GM21723 (cell line): ENCODE measurements around the gene FEN1.
A peak's percentile ranks its signal among the peaks of the same experiment; 100 is the strongest.

Source experiments
- ATAC-seq: cut with Tn5 transposase; IDR thresholded peaks from one replicate; pipeline ENCODE4 v1.9.1; 2021; ENCODE audit warnings: mild to moderate bottlenecking, moderate library complexity; ENCODE audit not compliant: unreplicated experiment

FEN1 gene

GRCh38 chr11:61756452-61757212, 36.1 kb upstream of the FEN1 start:
- ATAC-seq: peak; percentile 50

DNA sequence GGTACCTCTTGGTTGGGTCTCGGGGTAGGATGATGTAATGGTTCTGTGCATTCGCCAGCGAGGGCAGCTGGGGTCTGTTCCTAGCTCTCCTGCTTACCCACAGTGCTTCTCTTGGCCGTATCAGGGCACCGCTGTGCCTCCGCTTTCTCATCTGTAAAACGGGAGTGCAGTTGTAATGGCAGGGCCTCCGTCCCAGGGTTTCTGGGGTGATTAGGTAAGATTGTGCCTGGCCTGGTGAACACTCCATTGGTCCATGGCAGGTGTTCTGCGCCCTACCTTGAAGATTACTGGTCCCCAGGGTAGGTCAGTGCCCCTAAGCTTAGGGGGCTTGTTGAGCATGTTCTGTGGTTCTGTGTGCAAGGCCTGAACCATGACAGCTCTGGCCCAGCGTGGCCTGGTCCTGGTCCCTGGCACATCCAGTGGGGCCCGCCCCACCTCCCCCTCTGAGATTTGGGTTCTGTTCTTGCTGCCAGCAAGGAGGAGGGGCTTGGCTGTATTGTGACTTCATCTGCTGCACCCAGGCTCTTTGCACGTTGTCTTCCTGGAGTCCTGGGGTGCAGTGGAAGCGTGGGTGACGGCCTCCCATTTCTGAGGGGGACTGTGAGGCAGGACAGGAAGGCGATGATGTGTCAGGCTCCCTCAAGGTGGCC, 35.4 kb upstream of the FEN1 start:
- ATAC-seq: no peak

DNA sequence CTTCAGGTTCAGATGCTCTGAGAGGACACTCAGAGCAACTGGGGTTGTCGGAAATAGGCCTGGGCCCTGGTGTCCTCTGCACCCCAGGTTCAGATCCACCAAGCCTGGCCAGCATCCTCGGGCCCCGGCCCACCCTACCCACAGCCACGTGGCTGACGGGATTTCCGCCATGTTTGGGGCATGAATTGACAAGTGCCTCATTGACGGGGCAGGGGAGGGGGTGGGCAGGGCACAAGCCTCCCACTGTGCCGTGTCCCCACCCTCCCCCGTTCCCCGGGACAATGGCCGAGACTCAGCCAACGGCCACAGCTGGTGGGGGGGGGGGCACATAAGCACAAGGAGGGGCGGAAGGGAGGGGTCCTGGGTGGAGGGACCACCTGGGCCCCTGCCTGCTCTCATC, 31.8 kb upstream of the FEN1 start:
- ATAC-seq: no peak

GRCh38 chr11:61761440-61762222, 31.1 kb upstream of the FEN1 start:
- no peak for ATAC-seq

GRCh38 chr11:61762223-61762615, 30.5 kb upstream of the FEN1 start:
- no peak for ATAC-seq

DNA sequence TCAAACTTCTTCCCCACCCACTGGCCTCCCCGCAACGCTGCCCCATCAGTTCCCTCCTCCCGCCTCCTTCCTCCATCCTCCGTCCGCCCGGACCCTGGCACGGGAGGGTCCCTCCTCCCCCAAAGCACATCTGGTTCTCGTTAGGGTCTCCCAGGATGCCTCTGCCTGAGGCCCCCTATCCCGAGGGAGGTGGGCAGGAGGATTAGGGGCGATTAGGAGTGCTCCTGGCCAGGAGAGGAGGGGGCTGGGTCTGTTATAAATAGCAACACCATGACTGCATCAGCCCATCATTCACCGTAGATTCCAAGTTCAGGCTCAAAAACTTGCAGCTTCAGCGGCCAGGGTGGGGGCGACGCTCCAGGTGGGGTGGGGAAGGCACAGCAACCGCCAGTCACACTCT, 29.9 kb upstream of the FEN1 start:
- no peak for ATAC-seq

GRCh38 chr11:61763930-61764605, 28.6 kb upstream of the FEN1 start:
- no peak for ATAC-seq

- ATAC-seq: no peak
Measured at GRCh38 chr11:61764606-61765260, 28.0 kb upstream of the FEN1 start.

DNA sequence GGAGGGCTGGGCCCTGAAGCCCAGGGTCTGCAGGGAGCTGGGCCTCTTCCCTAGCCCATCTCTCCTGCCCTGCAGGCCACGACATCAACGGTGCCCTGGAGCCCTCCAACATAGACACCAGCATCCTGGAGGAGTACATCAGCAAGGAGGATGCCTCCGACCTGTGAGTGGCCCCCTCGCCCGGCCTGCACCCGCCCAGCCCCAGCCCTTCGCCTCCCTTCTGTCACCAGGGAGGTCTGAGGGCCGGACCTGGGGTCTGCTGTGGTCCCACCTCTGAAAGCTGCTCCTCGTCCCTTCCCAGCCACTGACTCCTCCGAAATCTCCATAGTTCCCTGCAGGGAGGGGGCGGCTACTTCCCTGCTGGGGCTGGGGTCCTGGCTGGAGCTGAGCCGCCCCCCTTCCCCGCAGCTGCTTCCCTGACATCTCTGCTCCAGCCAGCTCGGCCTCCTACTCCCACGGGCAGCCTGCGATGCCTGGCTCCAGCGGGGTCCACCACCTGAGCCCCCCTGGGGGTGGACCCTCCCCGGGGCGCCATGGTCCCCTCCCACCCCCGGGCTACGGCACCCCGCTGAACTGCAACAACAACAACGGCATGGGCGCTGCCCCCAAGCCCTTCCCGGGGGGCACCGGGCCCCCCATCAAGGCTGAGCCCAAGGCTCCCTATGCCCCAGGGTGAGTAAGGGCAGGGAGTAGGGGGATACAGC, 27.0 kb upstream of the FEN1 start:
- ATAC-seq: no peak

GRCh38 chr11:61766353-61766841, 26.3 kb upstream of the FEN1 start:
- no peak for ATAC-seq

GRCh38 chr11:61768376-61769076, 24.2 kb upstream of the FEN1 start:
- no peak for ATAC-seq

GRCh38 chr11:61769169-61769920, 23.4 kb upstream of the FEN1 start:
- no peak for ATAC-seq

GRCh38 chr11:61769946-61770683, 22.6 kb upstream of the FEN1 start:
- ATAC-seq: no peak

- no peak for ATAC-seq
Measured at GRCh38 chr11:61771195-61771894, 21.4 kb upstream of the FEN1 start.

DNA sequence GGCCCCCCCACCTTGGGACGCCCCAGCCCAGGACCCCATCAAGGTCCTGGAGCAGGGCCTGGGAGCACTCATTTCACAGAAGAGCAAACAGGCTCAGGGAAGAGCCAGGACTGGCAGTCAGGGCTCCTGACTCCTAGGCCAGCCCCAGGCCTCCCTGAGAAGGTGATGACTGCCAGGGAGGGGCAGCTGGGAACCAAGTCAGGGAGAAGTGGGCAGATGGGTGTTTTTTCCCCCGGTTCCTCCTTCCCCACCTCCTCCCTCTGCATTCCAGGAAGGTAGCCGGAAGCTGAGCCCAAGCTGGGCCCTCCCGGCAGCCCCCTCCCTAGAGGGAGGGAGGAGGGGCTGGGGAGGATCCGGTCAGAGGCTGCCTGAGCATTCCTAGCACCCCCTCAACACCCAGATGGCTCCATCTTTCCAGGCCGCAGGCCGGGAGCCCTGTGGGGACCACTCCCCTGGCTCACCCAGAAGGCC, 20.7 kb upstream of the FEN1 start:
- ATAC-seq: no peak

DNA sequence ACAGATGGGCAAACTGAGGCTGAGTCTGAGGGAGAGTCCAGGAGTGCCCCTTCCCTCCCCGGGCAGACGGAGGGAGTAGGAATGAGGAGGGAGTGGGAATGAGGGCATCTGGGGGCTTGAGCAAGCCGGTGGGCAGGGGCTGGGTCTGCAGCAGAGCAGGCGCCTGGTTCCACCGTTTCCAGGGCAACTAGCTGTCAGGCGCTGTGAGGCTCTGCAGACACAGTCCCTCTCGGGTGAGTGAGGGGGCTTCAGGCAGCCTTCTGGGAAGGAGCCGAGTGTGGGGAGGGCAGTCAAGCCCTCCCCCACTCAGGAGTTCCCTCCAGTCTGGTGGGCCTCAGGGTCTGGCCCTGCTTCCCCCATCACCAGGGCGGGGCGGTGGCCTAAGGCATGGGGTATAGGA, 19.4 kb upstream of the FEN1 start:
- ATAC-seq: no peak

- no peak for ATAC-seq
Measured at GRCh38 chr11:61773809-61774208, 18.9 kb upstream of the FEN1 start.
